ENCODE results near the gene SH3RF2. TPM values are rescaled to one million over a fixed set of nuclear protein-coding genes. Genes with fewer than 3 reads are reported as not detected.

The SH3RF2 gene
- total and polyA plus RNA-seq, 9 of the 15 experiments (the other 6 are each of a cell fraction or from before 2014, with no cell fraction given) = 0.05 TPM; not detected in 8

DNA sequence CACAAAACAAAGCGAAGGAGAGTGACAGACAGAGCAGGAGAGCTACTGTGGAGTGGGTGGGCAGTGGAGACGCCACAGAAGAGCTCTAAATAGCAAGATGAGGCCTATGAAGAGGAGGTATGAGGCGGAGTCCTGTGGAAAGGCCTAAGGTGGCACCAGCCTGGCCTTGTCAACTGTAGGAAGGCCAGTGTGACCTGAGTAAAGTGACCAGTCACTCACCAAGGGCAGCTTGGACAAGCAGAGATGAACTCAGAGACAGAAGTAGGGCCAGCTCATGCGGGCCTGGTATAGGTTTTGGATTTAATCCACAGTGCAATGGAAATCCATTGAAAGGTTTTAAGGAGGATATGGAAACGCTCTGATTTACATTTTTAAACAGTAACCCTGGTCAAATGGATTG, 23.8 kb upstream of the SH3RF2 start:
- CTCF ChIA-PET (ENCODE audit: low intra/inter-chr PET ratio) = no interaction called here
- H3K9ac ChIP-seq (ENCODE audit: insufficient read depth in 1 of 2, low read depth in 2 of 2, low read length in 2 of 2) = no peak overlapping the region
- no peaks in the 10 kb centered on the region for H3K9me3 ChIP-seq (replicated peaks; ENCODE audit: control insufficient read depth, insufficient read depth, low read depth, low read length)
- H3K4me2 ChIP-seq (ENCODE audit: insufficient read depth, low read length) = no peak overlapping the region
- ATAC-seq (no peak), FAIRE-seq (no peak), DNase-seq (ENCODE audit: extremely low read depth in 1 of 4, low spot score in 3 of 4) (no peak)
- H4K20me1 ChIP-seq (replicated peaks; ENCODE audit: control insufficient read depth, insufficient read depth, low read length) = no peaks in the 10 kb centered on the region
- H2AFZ ChIP-seq (ENCODE audit: low read depth, low read length) = no peak overlapping the region
- POLR2A ChIA-PET = interaction anchor here (1.4 kb wide), 1 partner anchor 10 kb away, joined by 3 read pairs; no protein-coding TSS in a partner anchor
- 6% methylated on average over 5 of the region's 5 CpGs for WGBS (ENCODE audit: insufficient coverage, low coverage, missing lambda C conversion rate)
- no peak overlapping the region for H3K4me3 ChIP-seq
- H3K27me3 ChIP-seq (ENCODE audit: control insufficient read depth in 2 of 2, insufficient read depth in 2 of 2, low read length in 2 of 2) = peaks cover 9 to 11% of the 10 kb centered on the region in 2 experiments; a peak in 2 of 5 replicates
- H3K79me2 ChIP-seq (ENCODE audit: control insufficient read depth, insufficient read depth, low read length) = no peaks in the 10 kb centered on the region
- BruUV-seq (replicated peaks) = no TSS peak
- no peaks in the 10 kb centered on the region for H3K9me1 ChIP-seq (ENCODE audit: control insufficient read depth, insufficient read depth, low read length)
- in situ Hi-C loops (cut with MboI) = no loop called here
- H3K36me3 ChIP-seq (ENCODE audit: control insufficient read depth, insufficient read depth, low read length) = no peaks in the 10 kb centered on the region
- intact Hi-C loops (cut with micrococcal nuclease) = no loop called here
- no peak overlapping the region for H3K27ac ChIP-seq (ENCODE audit: extremely low read depth, low read depth, low read length)
- TF ChIP-seq ZNF232 (CRISPR knock-in tag; IDR thresholded peaks at IDR 0.05) (no peak), TCF7 (IDR thresholded peaks at IDR 0.05; ENCODE audit: borderline replicate concordance) (no peak), HDAC2 (IDR thresholded peaks at IDR 0.05) (no peak), NCOA1 (IDR thresholded peaks at IDR 0.05; ENCODE audit: low read depth) (no peak), ZNF197 (CRISPR knock-in tag; IDR thresholded peaks at IDR 0.05; ENCODE audit: low read depth) (no peak), MTF1 (CRISPR knock-in tag; IDR thresholded peaks at IDR 0.05; ENCODE audit: borderline replicate concordance) (no peak), BACH1 (tag; IDR thresholded peaks at IDR 0.05) (no peak), KLF10 (CRISPR knock-in tag; IDR thresholded peaks at IDR 0.05) (no peak)
- TF ChIP-seq, protein P1, sequence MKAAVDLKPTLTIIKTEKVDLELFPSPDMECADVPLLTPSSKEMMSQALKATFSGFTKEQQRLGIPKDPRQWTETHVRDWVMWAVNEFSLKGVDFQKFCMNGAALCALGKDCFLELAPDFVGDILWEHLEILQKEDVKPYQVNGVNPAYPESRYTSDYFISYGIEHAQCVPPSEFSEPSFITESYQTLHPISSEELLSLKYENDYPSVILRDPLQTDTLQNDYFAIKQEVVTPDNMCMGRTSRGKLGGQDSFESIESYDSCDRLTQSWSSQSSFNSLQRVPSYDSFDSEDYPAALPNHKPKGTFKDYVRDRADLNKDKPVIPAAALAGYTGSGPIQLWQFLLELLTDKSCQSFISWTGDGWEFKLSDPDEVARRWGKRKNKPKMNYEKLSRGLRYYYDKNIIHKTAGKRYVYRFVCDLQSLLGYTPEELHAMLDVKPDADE (conservative IDR thresholded peaks at IDR 0.05; ENCODE audit: control insufficient read depth, low read depth, low read length) = no peak
- TF ChIP-seq, protein P2, sequence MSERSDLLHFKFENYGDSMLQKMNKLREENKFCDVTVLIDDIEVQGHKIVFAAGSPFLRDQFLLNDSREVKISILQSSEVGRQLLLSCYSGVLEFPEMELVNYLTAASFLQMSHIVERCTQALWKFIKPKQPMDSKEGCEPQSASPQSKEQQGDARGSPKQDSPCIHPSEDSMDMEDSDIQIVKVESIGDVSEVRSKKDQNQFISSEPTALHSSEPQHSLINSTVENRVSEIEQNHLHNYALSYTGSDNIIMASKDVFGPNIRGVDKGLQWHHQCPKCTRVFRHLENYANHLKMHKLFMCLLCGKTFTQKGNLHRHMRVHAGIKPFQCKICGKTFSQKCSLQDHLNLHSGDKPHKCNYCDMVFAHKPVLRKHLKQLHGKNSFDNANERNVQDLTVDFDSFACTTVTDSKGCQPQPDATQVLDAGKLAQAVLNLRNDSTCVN (CRISPR knock-in tag; IDR thresholded peaks at IDR 0.05) = no peak
- TF ChIP-seq, protein P3, sequence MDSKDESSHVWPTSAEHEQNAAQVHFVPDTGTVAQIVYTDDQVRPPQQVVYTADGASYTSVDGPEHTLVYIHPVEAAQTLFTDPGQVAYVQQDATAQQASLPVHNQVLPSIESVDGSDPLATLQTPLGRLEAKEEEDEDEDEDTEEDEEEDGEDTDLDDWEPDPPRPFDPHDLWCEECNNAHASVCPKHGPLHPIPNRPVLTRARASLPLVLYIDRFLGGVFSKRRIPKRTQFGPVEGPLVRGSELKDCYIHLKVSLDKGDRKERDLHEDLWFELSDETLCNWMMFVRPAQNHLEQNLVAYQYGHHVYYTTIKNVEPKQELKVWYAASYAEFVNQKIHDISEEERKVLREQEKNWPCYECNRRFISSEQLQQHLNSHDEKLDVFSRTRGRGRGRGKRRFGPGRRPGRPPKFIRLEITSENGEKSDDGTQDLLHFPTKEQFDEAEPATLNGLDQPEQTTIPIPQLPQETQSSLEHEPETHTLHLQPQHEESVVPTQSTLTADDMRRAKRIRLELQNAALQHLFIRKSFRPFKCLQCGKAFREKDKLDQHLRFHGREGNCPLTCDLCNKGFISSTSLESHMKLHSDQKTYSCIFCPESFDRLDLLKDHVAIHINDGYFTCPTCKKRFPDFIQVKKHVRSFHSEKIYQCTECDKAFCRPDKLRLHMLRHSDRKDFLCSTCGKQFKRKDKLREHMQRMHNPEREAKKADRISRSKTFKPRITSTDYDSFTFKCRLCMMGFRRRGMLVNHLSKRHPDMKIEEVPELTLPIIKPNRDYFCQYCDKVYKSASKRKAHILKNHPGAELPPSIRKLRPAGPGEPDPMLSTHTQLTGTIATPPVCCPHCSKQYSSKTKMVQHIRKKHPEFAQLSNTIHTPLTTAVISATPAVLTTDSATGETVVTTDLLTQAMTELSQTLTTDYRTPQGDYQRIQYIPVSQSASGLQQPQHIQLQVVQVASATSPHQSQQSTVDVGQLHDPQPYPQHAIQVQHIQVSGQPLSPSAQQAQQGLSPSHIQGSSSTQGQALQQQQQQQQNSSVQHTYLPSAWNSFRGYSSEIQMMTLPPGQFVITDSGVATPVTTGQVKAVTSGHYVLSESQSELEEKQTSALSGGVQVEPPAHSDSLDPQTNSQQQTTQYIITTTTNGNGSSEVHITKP (IDR thresholded peaks at IDR 0.05; ENCODE audit: partially characterized antibody) = no peak
- no peaks in the 10 kb centered on the region for H3K4me1 ChIP-seq (replicated peaks in 1 of 2; ENCODE audit: control insufficient read depth in 2 of 2, insufficient read depth in 2 of 2, low read length in 2 of 2)

Data from K562 (cell line).